Smooth muscle cell (in vitro differentiated cells): ENCODE results near the gene LRIG1. TPM values are rescaled to one million over a fixed set of nuclear protein-coding genes. Genes with fewer than 3 reads are reported as not detected.

Experiments
- DNase-seq: peaks from one replicate; lab custom pipeline; 2025; ENCODE audit not compliant: unreplicated experiment; lab: John Stamatoyannopoulos, UW
- H2AFZ ChIP-seq: fragments of 200-600 bp; sonication (generic); 2 replicates; pipeline ENCODE4 v1.6.0; 2016; ENCODE audit warnings: antibody characterized with exemption, low read depth, mild to moderate bottlenecking
- H3F3A ChIP-seq: fragments of 200-600 bp; sonication (generic); 2 replicates; pipeline ENCODE4 v1.6.0; 2017; ENCODE audit warnings: antibody characterized with exemption, low read depth
- H3K27ac ChIP-seq: fragments of 200-600 bp; sonication (generic); 2 replicates; pipeline ENCODE4 v1.5.1; 2016; ENCODE audit warnings: low read depth, mild to moderate bottlenecking
- H3K27me3 ChIP-seq: fragments of 200-600 bp; sonication (generic); 2 replicates; pipeline ENCODE4 v1.6.1; 2016; ENCODE audit warnings: low read depth, mild to moderate bottlenecking
- H3K36me3 ChIP-seq: fragments of 200-600 bp; sonication (generic); 2 replicates; pipeline ENCODE4 v1.5.1; 2016; ENCODE audit warnings: low read depth
- H3K4me1 ChIP-seq: fragments of 200-600 bp; sonication (generic); 2 replicates; pipeline ENCODE4 v1.5.1; 2016; ENCODE audit warnings: low read depth
- H3K4me2 ChIP-seq: fragments of 200-600 bp; sonication (generic); 2 replicates; pipeline ENCODE4 v1.6.0; 2016; ENCODE audit warnings: mild to moderate bottlenecking
- H3K4me3 ChIP-seq: fragments of 200-600 bp; sonication (generic); 2 replicates; pipeline ENCODE4 v1.5.1; 2016; ENCODE audit warnings: mild to moderate bottlenecking
- H3K79me2 ChIP-seq: fragments of 200-600 bp; sonication (generic); 2 replicates; pipeline ENCODE4 v1.6.0; 2016; ENCODE audit warnings: low read depth, mild to moderate bottlenecking
- H3K9ac ChIP-seq: fragments of 200-600 bp; sonication (generic); 2 replicates; pipeline ENCODE4 v1.6.0; 2016; ENCODE audit warnings: low read depth
- H3K9me3 ChIP-seq: fragments of 200-600 bp; sonication (generic); replicated peaks from 2 replicates; pipeline ENCODE4 v1.5.1; 2016; ENCODE audit warnings: low read depth
- H4K20me1 ChIP-seq: fragments of 200-600 bp; sonication (generic); 2 replicates; pipeline ENCODE4 v1.6.0; 2016; ENCODE audit warnings: low read depth
- WGBS: methylation state at CpG from one replicate; pipeline ENCODE4 v1.1.7; 2016; ENCODE audit warnings: low lambda C conversion rate; 5-methylcytosine and 5-hydroxymethylcytosine counted together
- polyA plus RNA-seq: library from polyadenylated mRNA; unstranded; fragments of >200 nt; fragmentation: Nextera tagmentation; extraction: Ambion mirVana; gene quantifications from 2 replicates; pipeline ENCODE4 v1.2.1, GENCODE V29; 2016
- total RNA-seq: library from RNA; depleted of rRNA; stranded (reverse); fragments of >200 nt; gene quantifications from 2 replicates; pipeline ENCODE4 v1.2.3, GENCODE V29; 2014
- TF ChIP-seq, protein P1 (sequence below): fragments of 200-600 bp; sonication (generic); IDR thresholded peaks from 2 replicates; pipeline ENCODE4 v1.5.1; 2017; ENCODE audit warnings: borderline replicate concordance, mild to moderate bottlenecking, antibody characterized with exemption; ENCODE audit not compliant: insufficient read depth, poor library complexity, severe bottlenecking

Gene LRIG1
- total and polyA plus RNA-seq, 2 experiments from 2014 or later = 26.5 to 31.3 TPM

DNA sequence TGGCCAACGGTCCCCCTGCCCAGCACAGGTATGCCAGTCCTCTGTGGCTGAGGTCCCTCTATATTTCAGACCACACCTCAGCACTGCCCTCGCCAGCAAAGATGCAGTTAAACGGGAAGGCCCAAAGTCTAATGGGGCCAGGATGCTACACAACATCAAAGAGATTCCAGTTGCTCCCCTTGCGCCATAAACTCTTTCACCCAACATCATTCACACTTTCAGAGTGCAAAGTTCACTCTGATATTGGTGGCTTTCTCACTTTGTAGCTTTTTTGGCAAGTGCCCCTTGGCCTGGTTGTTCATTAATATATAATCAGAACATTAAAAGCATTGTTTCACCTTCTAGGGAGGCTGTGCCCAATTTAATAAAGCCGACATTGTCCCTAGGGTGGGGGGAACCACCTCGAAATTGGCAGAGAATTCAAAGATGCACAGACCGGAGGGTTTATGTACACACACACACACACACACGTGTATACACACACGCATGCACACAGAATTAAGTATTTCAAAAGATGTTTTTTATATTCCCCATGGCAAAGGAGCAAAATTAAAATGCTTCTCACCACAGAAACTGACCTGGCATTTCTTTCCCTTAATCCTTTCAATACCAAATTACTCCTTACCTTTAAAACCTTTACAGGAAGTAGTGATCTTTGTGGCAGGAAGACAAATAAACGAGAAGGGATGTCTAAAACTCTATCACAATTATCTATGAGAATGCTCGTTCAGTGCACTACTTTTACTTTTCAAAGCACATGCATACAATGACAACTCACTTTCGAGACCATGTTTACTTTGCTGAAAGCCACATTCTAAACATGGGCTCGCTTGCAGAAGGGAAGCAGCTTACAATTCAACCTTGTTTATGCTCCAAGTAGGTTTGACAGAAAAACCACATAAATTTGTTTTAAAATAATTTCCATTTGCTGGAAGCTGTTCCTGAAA, 19.5 kb downstream of the LRIG1 start:
- Histone ChIP-seq H3K4me3 (no peak overlapping the region), H3K4me2 (peak overlapping the region; percentile 65), H3K9ac (no peak overlapping the region), H3F3A (peaks cover 15% of the 10 kb centered on the region), H3K9me3 (no peaks in the 10 kb centered on the region), H3K27ac (peak overlapping the region; percentile 91), H2AFZ (no peak overlapping the region), H3K27me3 (no peaks in the 10 kb centered on the region), H3K4me1 (peaks cover 84% of the 10 kb centered on the region), H3K36me3 (no peaks in the 10 kb centered on the region), H3K79me2 (peaks cover 64% of the 10 kb centered on the region), H4K20me1 (no peaks in the 10 kb centered on the region)
- TF ChIP-seq, protein P1, sequence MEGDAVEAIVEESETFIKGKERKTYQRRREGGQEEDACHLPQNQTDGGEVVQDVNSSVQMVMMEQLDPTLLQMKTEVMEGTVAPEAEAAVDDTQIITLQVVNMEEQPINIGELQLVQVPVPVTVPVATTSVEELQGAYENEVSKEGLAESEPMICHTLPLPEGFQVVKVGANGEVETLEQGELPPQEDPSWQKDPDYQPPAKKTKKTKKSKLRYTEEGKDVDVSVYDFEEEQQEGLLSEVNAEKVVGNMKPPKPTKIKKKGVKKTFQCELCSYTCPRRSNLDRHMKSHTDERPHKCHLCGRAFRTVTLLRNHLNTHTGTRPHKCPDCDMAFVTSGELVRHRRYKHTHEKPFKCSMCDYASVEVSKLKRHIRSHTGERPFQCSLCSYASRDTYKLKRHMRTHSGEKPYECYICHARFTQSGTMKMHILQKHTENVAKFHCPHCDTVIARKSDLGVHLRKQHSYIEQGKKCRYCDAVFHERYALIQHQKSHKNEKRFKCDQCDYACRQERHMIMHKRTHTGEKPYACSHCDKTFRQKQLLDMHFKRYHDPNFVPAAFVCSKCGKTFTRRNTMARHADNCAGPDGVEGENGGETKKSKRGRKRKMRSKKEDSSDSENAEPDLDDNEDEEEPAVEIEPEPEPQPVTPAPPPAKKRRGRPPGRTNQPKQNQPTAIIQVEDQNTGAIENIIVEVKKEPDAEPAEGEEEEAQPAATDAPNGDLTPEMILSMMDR = no peak
- WGBS = 65% methylated on average over 13 of the region's 13 CpGs
- no peak for DNase-seq

DNA sequence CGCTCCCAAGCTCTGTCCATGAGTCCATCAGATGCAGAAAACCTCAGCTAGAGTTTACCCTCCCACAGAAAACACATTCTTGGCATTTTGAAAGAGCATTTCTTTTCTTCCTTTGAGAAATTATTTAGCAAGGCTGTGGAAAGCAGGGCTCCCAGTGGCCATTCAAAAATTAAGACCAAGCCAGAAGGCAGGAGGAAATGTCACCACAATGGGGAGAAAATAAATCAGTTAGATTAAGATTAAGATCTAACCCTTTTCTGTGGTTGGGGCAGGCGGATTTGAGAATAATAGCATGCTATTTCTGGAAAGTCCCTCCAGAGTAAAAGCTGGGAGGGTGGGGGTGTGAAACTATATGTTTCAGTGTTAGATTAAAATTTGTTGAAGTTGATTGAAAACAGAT, 20.2 kb downstream of the LRIG1 start:
- WGBS = 34% methylated on average over 2 of the region's 2 CpGs
- H3K4me1 ChIP-seq = peaks cover 85% of the 10 kb centered on the region
- no peak overlapping the region for H3K4me3 ChIP-seq
- H4K20me1 ChIP-seq = no peaks in the 10 kb centered on the region
- no peaks in the 10 kb centered on the region for H3K27me3 ChIP-seq
- H2AFZ ChIP-seq = no peak overlapping the region
- no peak overlapping the region for H3K9ac ChIP-seq
- TF ChIP-seq, protein P1 = no peak
- H3K4me2 ChIP-seq = peak overlapping the region; percentile 65
- H3F3A ChIP-seq = peaks cover 11% of the 10 kb centered on the region
- peak overlapping the region; percentile 91 for H3K27ac ChIP-seq
- peaks cover 67% of the 10 kb centered on the region for H3K79me2 ChIP-seq
- H3K9me3 ChIP-seq = no peaks in the 10 kb centered on the region
- no peak for DNase-seq
- no peaks in the 10 kb centered on the region for H3K36me3 ChIP-seq

DNA sequence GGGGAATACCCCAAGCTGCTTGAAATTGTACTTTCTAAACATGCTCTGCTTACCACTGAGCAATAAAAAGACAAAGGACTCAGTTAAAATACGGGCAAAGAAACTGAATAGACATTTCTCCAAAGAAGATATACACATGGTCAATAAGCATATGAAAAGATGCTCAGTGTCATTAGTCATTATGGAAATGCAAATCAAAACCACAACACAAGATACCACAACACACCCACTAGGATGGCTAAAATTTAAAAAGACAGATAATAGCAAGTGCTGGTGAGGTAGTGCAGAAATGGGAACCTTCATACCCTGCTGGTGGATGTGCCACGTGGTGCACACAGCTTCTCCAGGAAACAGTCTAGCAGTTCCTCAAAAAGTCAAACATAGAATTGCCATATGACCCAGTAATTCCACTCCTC, 21.3 kb downstream of the LRIG1 start:
- no peaks in the 10 kb centered on the region for H3K9me3 ChIP-seq
- H3K4me1 ChIP-seq = peaks cover 86% of the 10 kb centered on the region
- no peak for DNase-seq
- peak overlapping the region; percentile 91 for H3K27ac ChIP-seq
- peaks cover 11% of the 10 kb centered on the region for H3F3A ChIP-seq
- H3K4me3 ChIP-seq = no peak overlapping the region
- no peaks in the 10 kb centered on the region for H3K27me3 ChIP-seq
- 83% methylated on average over 2 of the region's 2 CpGs for WGBS
- no peak overlapping the region for H3K9ac ChIP-seq
- no peaks in the 10 kb centered on the region for H4K20me1 ChIP-seq
- H3K79me2 ChIP-seq = peaks cover 74% of the 10 kb centered on the region
- H2AFZ ChIP-seq = no peak overlapping the region
- TF ChIP-seq, protein P1 = no peak
- H3K4me2 ChIP-seq = no peak overlapping the region
- H3K36me3 ChIP-seq = no peaks in the 10 kb centered on the region
